CD8-positive, alpha-beta memory T cell (primary cell): ENCODE results near the gene ESR2. TPM values are rescaled to one million over a fixed set of nuclear protein-coding genes. Genes with fewer than 3 reads are reported as not detected.
"Not testable (repeated sequence)": the region's sequence is repeated elsewhere in the genome, so short reads cannot be mapped to it uniquely, and the experiment has no call there.

Experiments
- CTCF ChIA-PET: fragments of 350-600 bp; sonication (Branson Sonifier 250); formaldehyde crosslinking; loops from one replicate; lab custom pipeline; 2021; ENCODE audit warnings: antibody characterized with exemption; lab: Charles Lee
- POLR2A ChIA-PET: fragments of 350-600 bp; sonication (Branson Sonifier 250); formaldehyde crosslinking; loops from one replicate; lab custom pipeline; 2021; ENCODE audit warnings: antibody characterized with exemption; lab: Charles Lee
- DNase-seq, 5 donors: peaks; one replicate each; pipeline versions ENCODE4 v3.0.0 to v3.0.0-alpha.2; 2020 to 2022; ENCODE audit warnings: mixed read lengths in 1 of 5
- H3K27ac ChIP-seq: one replicate; pipeline ENCODE4 v1.7.0; 2013; ENCODE audit warnings: low read depth, mild to moderate bottlenecking, low read length, moderate library complexity
- H3K27me3 ChIP-seq: 2 replicates; pipeline ENCODE4 v1.7.0; 2013; ENCODE audit warnings: low read length, mild to moderate bottlenecking; ENCODE audit not compliant: insufficient read depth, poor library complexity, severe bottlenecking
- H3K36me3 ChIP-seq: 2 replicates; pipeline ENCODE4 v1.7.0; 2013; ENCODE audit warnings: mild to moderate bottlenecking, low read length, moderate library complexity; ENCODE audit not compliant: insufficient read depth
- H3K4me1 ChIP-seq: 2 replicates; pipeline ENCODE4 v1.7.0; 2013; ENCODE audit warnings: mild to moderate bottlenecking, low read length, moderate library complexity; ENCODE audit not compliant: insufficient read depth
- H3K4me3 ChIP-seq: 2 replicates; pipeline ENCODE4 v1.7.0; 2013; ENCODE audit warnings: mild to moderate bottlenecking, low read length
- H3K9me3 ChIP-seq: 2 replicates; pipeline ENCODE4 v1.7.0; 2013; ENCODE audit warnings: mild to moderate bottlenecking, low read length
- H3K27ac Mint-ChIP-seq, 8 donors: one replicate each; pipeline ENCODE4 v1.8.0; 2020 to 2021; ENCODE audit warnings: mixed read lengths in 8 of 8, mild to moderate bottlenecking in 6 of 8, inconsistent platforms in 3 of 8, moderate library complexity in 3 of 8
- H3K27me3 Mint-ChIP-seq, 2 donors: one replicate each; pipeline ENCODE4 v1.8.0; 2020 to 2021; ENCODE audit warnings: mixed read lengths in 2 of 2, mild to moderate bottlenecking in 1 of 2, moderate library complexity in 1 of 2
- H3K36me3 Mint-ChIP-seq, 3 donors: one replicate each; pipeline ENCODE4 v1.8.0; 2020 to 2021; ENCODE audit warnings: mixed read lengths in 3 of 3, inconsistent platforms in 1 of 3, mild to moderate bottlenecking in 1 of 3
- H3K4me1 Mint-ChIP-seq, 3 donors: one replicate each; pipeline ENCODE4 v1.8.0; 2020 to 2021; ENCODE audit warnings: mixed read lengths in 3 of 3, inconsistent platforms in 1 of 3, mild to moderate bottlenecking in 1 of 3
- H3K4me3 Mint-ChIP-seq, 7 donors: one replicate each; pipeline ENCODE4 v1.8.0; 2020 to 2021; ENCODE audit warnings: mixed read lengths in 7 of 7, mild to moderate bottlenecking in 6 of 7, moderate library complexity in 4 of 7, inconsistent platforms in 2 of 7
- H3K9me3 Mint-ChIP-seq, 5 donors: one replicate each; pipeline ENCODE4 v1.8.0; 2020 to 2022; ENCODE audit warnings: mixed read lengths in 5 of 5, mild to moderate bottlenecking in 3 of 5, moderate library complexity in 2 of 5, inconsistent platforms in 1 of 5
- polyA plus RNA-seq: library from polyadenylated mRNA; unstranded; fragments of 300-500 nt; fragmentation: Illumina TruSeq; gene quantifications from one replicate; pipeline ENCODE4 v1.2.3, GENCODE V29; 2021
- total RNA-seq, 2 experiments: library from RNA; stranded (reverse); gene quantifications; one replicate each; pipeline ENCODE4 v1.2.3, GENCODE V29; 2021

Gene ESR2
- total and polyA plus RNA-seq, 3 experiments from 2014 or later = 0.31 to 0.93 (median 0.74) TPM

GRCh38 chr14:64137657-64138290, 156.4 kb downstream of the ESR2 start:
- peaks cover 0 to 2% of the 10 kb centered on the region in 2 donors for H3K27me3 Mint-ChIP-seq
- no peaks in the 10 kb centered on the region for H3K9me3 Mint-ChIP-seq
- H3K36me3 Mint-ChIP-seq = peaks cover 4 to 83% (median 33%) of the 10 kb centered on the region in 3 donors
- Histone ChIP-seq H3K4me3 (no peak overlapping the region), H3K27ac (no peak overlapping the region), H3K36me3 (peaks cover 45% of the 10 kb centered on the region), H3K4me1 (no peaks in the 10 kb centered on the region), H3K9me3 (no peaks in the 10 kb centered on the region), H3K27me3 (no peaks in the 10 kb centered on the region)
- no peak for DNase-seq
- no peaks in the 10 kb centered on the region for H3K4me1 Mint-ChIP-seq
- CTCF ChIA-PET = no interaction called here
- no peak overlapping the region for H3K4me3 Mint-ChIP-seq
- POLR2A ChIA-PET = no interaction called here
- peak overlapping the region in 2 of 8 donors; percentile 29 to 37 for H3K27ac Mint-ChIP-seq

GRCh38 chr14:64126548-64126947, 167.6 kb downstream of the ESR2 start:
- POLR2A ChIA-PET = no interaction called here
- peaks cover 19 to 87% (median 36%) of the 10 kb centered on the region in 3 donors for H3K36me3 Mint-ChIP-seq

GRCh38 chr14:64125270-64125669, 168.9 kb downstream of the ESR2 start:
- Mint-ChIP-seq H3K27me3 (no peaks in the 10 kb centered on the region), H3K27ac (peak overlapping the region in 2 of 8 donors; percentile 17 to 43), H3K4me3 (no peak overlapping the region), H3K36me3 (peaks cover 15 to 87% (median 37%) of the 10 kb centered on the region in 3 donors), H3K9me3 (no peaks in the 10 kb centered on the region), H3K4me1 (no peaks in the 10 kb centered on the region)
- POLR2A ChIA-PET = no interaction called here
- no peak for DNase-seq
- no peaks in the 10 kb centered on the region for H3K27me3 ChIP-seq
- no peak overlapping the region for H3K27ac ChIP-seq
- H3K9me3 ChIP-seq = no peaks in the 10 kb centered on the region
- no peak overlapping the region for H3K4me3 ChIP-seq
- H3K4me1 ChIP-seq = no peaks in the 10 kb centered on the region
- peaks cover 61% of the 10 kb centered on the region for H3K36me3 ChIP-seq
- CTCF ChIA-PET = no interaction called here

More at GRCh38 chr14:64126548-64126947, 167.6 kb downstream of the ESR2 start:
- Mint-ChIP-seq H3K4me1 (no peaks in the 10 kb centered on the region), H3K4me3 (no peak overlapping the region), H3K27me3 (no peaks in the 10 kb centered on the region), H3K9me3 (no peaks in the 10 kb centered on the region), H3K27ac (peak overlapping the region in 2 of 8 donors; percentile 10 to 23)
- Histone ChIP-seq H3K36me3 (peaks cover 53% of the 10 kb centered on the region), H3K4me1 (no peaks in the 10 kb centered on the region), H3K9me3 (no peaks in the 10 kb centered on the region), H3K27me3 (no peaks in the 10 kb centered on the region), H3K27ac (no peak overlapping the region), H3K4me3 (no peak overlapping the region)
- CTCF ChIA-PET = no interaction called here
- no peak for DNase-seq

GRCh38 chr14:64123241-64123822, 170.8 kb downstream of the ESR2 start:
- peaks cover 58% of the 10 kb centered on the region for H3K36me3 ChIP-seq
- no peaks in the 10 kb centered on the region for H3K9me3 Mint-ChIP-seq
- H3K9me3 ChIP-seq = no peaks in the 10 kb centered on the region
- ChIA-PET POLR2A (interaction anchor here (0.8 kb wide), 1 partner anchor 14 kb away, joined by 4 read pairs; no protein-coding TSS in a partner anchor), CTCF (no interaction called here)
- peak overlapping the region in 2 of 8 donors; percentile 35 to 42 for H3K27ac Mint-ChIP-seq
- DNase-seq = no peak
- no peak overlapping the region for H3K4me3 Mint-ChIP-seq
- no peak overlapping the region for H3K27ac ChIP-seq
- H3K4me3 ChIP-seq = no peak overlapping the region
- no peaks in the 10 kb centered on the region for H3K27me3 ChIP-seq
- no peaks in the 10 kb centered on the region for H3K4me1 Mint-ChIP-seq
- H3K4me1 ChIP-seq = no peaks in the 10 kb centered on the region
- H3K27me3 Mint-ChIP-seq = no peaks in the 10 kb centered on the region
- peaks cover 10 to 85% (median 31%) of the 10 kb centered on the region in 3 donors for H3K36me3 Mint-ChIP-seq

GRCh38 chr14:64119980-64120379, 174.2 kb downstream of the ESR2 start:
- Histone ChIP-seq H3K36me3 (peaks cover 38% of the 10 kb centered on the region), H3K9me3 (no peaks in the 10 kb centered on the region), H3K4me1 (no peaks in the 10 kb centered on the region), H3K4me3 (no peak overlapping the region), H3K27me3 (no peaks in the 10 kb centered on the region), H3K27ac (no peak overlapping the region)
- Mint-ChIP-seq H3K27ac (peak overlapping the region in 1 of 8 donors; percentile 18), H3K4me1 (no peaks in the 10 kb centered on the region), H3K36me3 (peaks cover 0 to 82% (median 20%) of the 10 kb centered on the region in 3 donors), H3K4me3 (no peak overlapping the region), H3K27me3 (no peaks in the 10 kb centered on the region), H3K9me3 (no peaks in the 10 kb centered on the region)
- no peak for DNase-seq
- CTCF ChIA-PET = no interaction called here
- POLR2A ChIA-PET = no interaction called here

- H3K36me3 ChIP-seq = peaks cover 42% of the 10 kb centered on the region
- H3K27ac ChIP-seq = no peak overlapping the region
- Mint-ChIP-seq H3K27ac (peak overlapping the region in 4 of 8 donors; percentile 1 to 22 (median 13)), H3K9me3 (no peaks in the 10 kb centered on the region), H3K4me1 (no peaks in the 10 kb centered on the region), H3K36me3 (peaks cover 0 to 83% (median 20%) of the 10 kb centered on the region in 3 donors), H3K27me3 (no peaks in the 10 kb centered on the region), H3K4me3 (no peak overlapping the region)
- CTCF ChIA-PET = no interaction called here
- no peak for DNase-seq
- H3K9me3 ChIP-seq = no peaks in the 10 kb centered on the region
- H3K4me1 ChIP-seq = no peaks in the 10 kb centered on the region
- no peak overlapping the region for H3K4me3 ChIP-seq
- H3K27me3 ChIP-seq = no peaks in the 10 kb centered on the region
- POLR2A ChIA-PET = no interaction called here
Observed at GRCh38 chr14:64119500-64119899, 174.7 kb downstream of the ESR2 start.

GRCh38 chr14:64118892-64119291, 175.3 kb downstream of the ESR2 start:
- no peak overlapping the region for H3K27ac Mint-ChIP-seq

GRCh38 chr14:64118403-64118742, 175.8 kb downstream of the ESR2 start:
- H3K9me3 Mint-ChIP-seq, H3K27me3 ChIP-seq, H3K9me3 ChIP-seq, H3K4me1 ChIP-seq, POLR2A ChIA-PET, H3K4me3 ChIP-seq, CTCF ChIA-PET, H3K27ac ChIP-seq, H3K27me3 Mint-ChIP-seq, H3K4me3 Mint-ChIP-seq, H3K4me1 Mint-ChIP-seq, DNase-seq: not testable (repeated sequence)
- peaks cover 47% of the 10 kb centered on the region for H3K36me3 ChIP-seq
- Mint-ChIP-seq H3K27ac (peak overlapping the region in 3 of 8 donors; percentile 28 to 69 (median 61)), H3K36me3 (peaks cover 0 to 86% (median 20%) of the 10 kb centered on the region in 3 donors)

More at GRCh38 chr14:64118892-64119291, 175.3 kb downstream of the ESR2 start:
- Histone ChIP-seq H3K4me1 (no peaks in the 10 kb centered on the region), H3K36me3 (peaks cover 43% of the 10 kb centered on the region), H3K27ac (no peak overlapping the region), H3K4me3 (no peak overlapping the region), H3K9me3 (no peaks in the 10 kb centered on the region), H3K27me3 (no peaks in the 10 kb centered on the region)
- no peak for DNase-seq
- Mint-ChIP-seq H3K4me3 (no peak overlapping the region), H3K27me3 (no peaks in the 10 kb centered on the region), H3K4me1 (no peaks in the 10 kb centered on the region), H3K9me3 (no peaks in the 10 kb centered on the region), H3K36me3 (peaks cover 0 to 85% (median 20%) of the 10 kb centered on the region in 3 donors)
- POLR2A ChIA-PET = no interaction called here
- CTCF ChIA-PET = no interaction called here
